Activated gamma-delta T cell (primary cell): ENCODE measurements around the gene PPP2R3B.
A peak's percentile ranks its signal among the peaks of the same experiment; 100 is the strongest.
"Not testable (repeated sequence)": the region's sequence is repeated elsewhere in the genome, so short reads cannot be mapped to it uniquely, and the experiment has no call there.

Experiments
- DNase-seq: peaks from one replicate; lab custom pipeline; 2025; lab: John Stamatoyannopoulos, UW

PPP2R3B gene

GRCh38 chrX:352582-353314 lies 34.0 kb downstream of the PPP2R3B start:
- no peak for DNase-seq

- DNase-seq: no peak
Measured at GRCh38 chrX:352181-352580, 34.5 kb downstream of the PPP2R3B start.

- no peak for DNase-seq
Measured at GRCh38 chrX:351736-352135, 35.0 kb downstream of the PPP2R3B start.

- not testable (repeated sequence) for DNase-seq
Measured at GRCh38 chrX:351324-351641, 35.4 kb downstream of the PPP2R3B start.

- no peak for DNase-seq
Measured at GRCh38 chrX:350534-351323, 36.0 kb downstream of the PPP2R3B start.

- DNase-seq: no peak
Measured at GRCh38 chrX:350148-350533, 36.6 kb downstream of the PPP2R3B start.

- no peak for DNase-seq
Measured at GRCh38 chrX:349702-350101, 37.0 kb downstream of the PPP2R3B start.

GRCh38 chrX:349196-349595 lies 37.5 kb downstream of the PPP2R3B start:
- DNase-seq: no peak

GRCh38 chrX:348461-349117 lies 38.1 kb downstream of the PPP2R3B start:
- DNase-seq: no peak

GRCh38 chrX:347351-348117 lies 39.2 kb downstream of the PPP2R3B start:
- DNase-seq: no peak

- DNase-seq: peak; percentile 17
Measured at GRCh38 chrX:346034-346813, 40.5 kb downstream of the PPP2R3B start.

GRCh38 chrX:345020-345925 lies 41.4 kb downstream of the PPP2R3B start:
- DNase-seq: peak; percentile 15

- DNase-seq: no peak
Measured at GRCh38 chrX:344371-344901, 42.3 kb downstream of the PPP2R3B start.

- DNase-seq: no peak
Measured at GRCh38 chrX:341541-342101, 45.1 kb downstream of the PPP2R3B start.

- DNase-seq: peak; percentile 15
Measured at GRCh38 chrX:340641-341423, 45.9 kb downstream of the PPP2R3B start.

- DNase-seq: peak; percentile 15
Measured at GRCh38 chrX:340121-340520, 46.6 kb downstream of the PPP2R3B start.

- peak; percentile 27 for DNase-seq
Measured at GRCh38 chrX:338836-339400, 47.8 kb downstream of the PPP2R3B start.

GRCh38 chrX:338281-338835 lies 48.3 kb downstream of the PPP2R3B start:
- no peak for DNase-seq
